PC-3 (cell line): ENCODE measurements around the gene ADARB2.

Source experiments
- CTCF ChIP-seq: fragments of 300-600 bp; sonication (generic); conservative IDR thresholded peaks from 2 replicates; pipeline ENCODE4 v1.5.1; 2017; ENCODE audit warnings: antibody characterized with exemption, low read depth, mild to moderate bottlenecking, low read length
- EZH2 ChIP-seq: fragments of 300-600 bp; sonication (generic); IDR thresholded peaks from one replicate; pipeline ENCODE4 v1.6.1; 2017; ENCODE audit warnings: antibody characterized with exemption, mild to moderate bottlenecking, low read length; ENCODE audit not compliant: unreplicated experiment
- EZH2phosphoT487 ChIP-seq: fragments of 300-600 bp; sonication (generic); IDR thresholded peaks from 2 replicates; pipeline ENCODE4 v1.6.1; 2018; ENCODE audit warnings: mild to moderate bottlenecking, antibody characterized with exemption, low read length, borderline replicate concordance

DNA sequence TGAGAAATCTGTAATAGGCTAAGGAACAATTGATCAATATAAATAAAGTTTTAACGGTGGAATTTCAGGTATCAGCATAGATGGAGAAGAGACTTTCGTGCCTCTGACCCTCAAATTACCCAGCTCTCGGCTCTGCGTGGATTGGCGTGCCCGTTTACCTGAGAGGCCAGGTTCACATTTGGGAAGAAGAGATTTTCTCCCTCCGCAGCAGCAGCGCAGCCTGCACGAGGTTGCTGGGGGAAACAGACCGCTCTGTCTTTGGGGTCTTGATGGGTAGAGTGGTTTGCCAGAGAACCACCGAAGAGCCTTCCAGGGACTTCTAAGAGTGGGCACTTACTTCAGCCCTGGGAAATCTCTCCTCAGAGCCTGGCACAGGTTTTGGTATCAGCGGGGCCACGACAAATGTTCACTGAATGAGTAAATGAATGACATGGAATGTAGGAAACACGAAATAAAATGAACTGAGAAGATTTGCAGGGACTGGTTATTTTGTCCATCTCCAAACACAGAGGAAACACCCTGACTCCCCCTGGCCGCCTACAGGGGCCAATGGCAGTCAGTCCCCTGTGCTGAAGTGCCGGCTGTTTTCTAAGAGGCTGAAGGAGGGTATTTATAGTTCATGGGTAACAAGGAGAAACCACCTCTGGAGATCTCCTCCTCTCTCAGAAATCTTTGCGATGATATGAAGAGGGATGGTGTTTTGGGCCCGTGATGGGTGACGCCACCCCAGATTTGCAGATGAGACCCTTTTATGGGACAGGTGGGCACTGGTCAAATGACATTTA lies 338.5 kb downstream of the ADARB2 start:
- TF ChIP-seq CTCF (no peak), EZH2 (no peak), EZH2phosphoT487 (no peak)
